Testis (tissue), 3 donors: ENCODE measurements around the gene RGS2. TPM values are rescaled to one million over a fixed set of nuclear protein-coding genes. Genes with fewer than 3 reads are reported as not detected.

Source experiments
- DNase-seq: peaks from one replicate; pipeline ENCODE4 v3.0.0-alpha.2; 2019
- H3K27ac ChIP-seq, 2 donors: fragments of 200-600 bp; sonication (generic); one replicate each; pipeline ENCODE4 v1.5.1; 2019
- H3K27me3 ChIP-seq: fragments of 200-600 bp; sonication (generic); one replicate; pipeline ENCODE4 v1.5.1; 2019
- H3K36me3 ChIP-seq: fragments of 200-600 bp; sonication (generic); one replicate; pipeline ENCODE4 v1.5.1; 2017; ENCODE audit warnings: low read depth; ENCODE audit errors: missing control alignments
- H3K4me1 ChIP-seq: fragments of 200-600 bp; sonication (generic); one replicate; pipeline ENCODE4 v1.5.1; 2019
- H3K4me3 ChIP-seq, 2 donors: fragments of 200-600 bp; sonication (generic); one replicate each; pipeline ENCODE4 v1.5.1; 2017 to 2019
- H3K9me3 ChIP-seq: fragments of 200-600 bp; sonication (generic); one replicate; pipeline ENCODE4 v1.5.1; 2017
- POLR2A ChIP-seq: fragments of 450-650 bp; IDR thresholded peaks from one replicate; pipeline ENCODE4 v1.6.1; 2017; ENCODE audit warnings: antibody characterized with exemption, mild to moderate bottlenecking, moderate library complexity
- WGBS, 2 donors: methylation state at CpG; one replicate each; pipeline ENCODE4 v1.1.5; 2018; 5-methylcytosine and 5-hydroxymethylcytosine counted together
- intact Hi-C: fragments of 100-400 bp; cut with DNase I; formaldehyde crosslinking; loops from one replicate; pipeline ENCODE4 v1.15.1; 2023; ENCODE audit warnings: low total_unique reads
- polyA plus RNA-seq: library from polyadenylated mRNA; stranded (reverse); fragments of 350-450 nt; fragmentation: Illumina TruSeq; extraction: RNeasy Lipid Tissue Mini Kit (QIAGEN cat#74804); gene quantifications from one replicate; pipeline ENCODE4 v1.2.3, GENCODE V29; 2014; ENCODE audit warnings: low read depth, low replicate concordance; ENCODE audit not compliant: insufficient read depth
- total RNA-seq, 2 donors: library from RNA; depleted of rRNA; stranded (reverse); fragments of >200 nt; gene quantifications; one replicate each; pipeline ENCODE4 v1.2.3, GENCODE V29; 2016
- TF ChIP-seq, protein P1 (sequence below), 3 experiments: fragments of 450-650 bp in 2 of 3; fragments of 200-600 bp in 1 of 3; sonication (generic) in 1 of 3; IDR thresholded peaks; one replicate each; pipeline ENCODE4 v1.5.1; 2016 to 2019; ENCODE audit warnings: antibody characterized with exemption in 3 of 3, mild to moderate bottlenecking in 2 of 3, moderate library complexity in 1 of 3

The RGS2 gene
- total and polyA plus RNA-seq, 3 donors from 2014 or later: 16.9 to 36.0 (median 17.4) TPM

DNA sequence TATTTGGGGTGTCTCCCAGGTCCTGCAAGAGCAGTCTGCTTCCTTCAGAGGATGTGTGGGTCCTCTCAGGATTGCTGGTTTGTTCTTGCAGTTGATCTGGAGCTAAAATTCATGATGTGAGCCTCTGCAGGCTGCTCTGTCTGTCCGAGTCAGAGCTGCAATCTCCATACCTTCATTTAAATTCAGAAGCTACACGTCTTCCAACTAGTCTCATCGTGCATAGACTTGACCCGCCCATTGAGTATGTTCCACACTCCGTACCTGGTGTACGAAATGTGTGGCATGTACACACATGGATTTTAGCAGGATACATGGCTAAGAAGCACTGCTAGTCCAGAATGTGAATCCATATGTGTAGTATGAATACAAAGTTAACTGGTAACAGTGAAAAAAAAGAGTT lies 25.0 kb upstream of the RGS2 start:
- WGBS, 2 donors: 94 to 95% methylated on average over 6 of the region's 6 CpGs
- Histone ChIP-seq H3K9me3 (no peaks in the 10 kb centered on the region), H3K27me3 (no peaks in the 10 kb centered on the region), H3K4me1 (no peaks in the 10 kb centered on the region), H3K27ac (no peak overlapping the region), H3K36me3 (no peaks in the 10 kb centered on the region), H3K4me3 (no peak overlapping the region)
- TF ChIP-seq, protein P1, sequence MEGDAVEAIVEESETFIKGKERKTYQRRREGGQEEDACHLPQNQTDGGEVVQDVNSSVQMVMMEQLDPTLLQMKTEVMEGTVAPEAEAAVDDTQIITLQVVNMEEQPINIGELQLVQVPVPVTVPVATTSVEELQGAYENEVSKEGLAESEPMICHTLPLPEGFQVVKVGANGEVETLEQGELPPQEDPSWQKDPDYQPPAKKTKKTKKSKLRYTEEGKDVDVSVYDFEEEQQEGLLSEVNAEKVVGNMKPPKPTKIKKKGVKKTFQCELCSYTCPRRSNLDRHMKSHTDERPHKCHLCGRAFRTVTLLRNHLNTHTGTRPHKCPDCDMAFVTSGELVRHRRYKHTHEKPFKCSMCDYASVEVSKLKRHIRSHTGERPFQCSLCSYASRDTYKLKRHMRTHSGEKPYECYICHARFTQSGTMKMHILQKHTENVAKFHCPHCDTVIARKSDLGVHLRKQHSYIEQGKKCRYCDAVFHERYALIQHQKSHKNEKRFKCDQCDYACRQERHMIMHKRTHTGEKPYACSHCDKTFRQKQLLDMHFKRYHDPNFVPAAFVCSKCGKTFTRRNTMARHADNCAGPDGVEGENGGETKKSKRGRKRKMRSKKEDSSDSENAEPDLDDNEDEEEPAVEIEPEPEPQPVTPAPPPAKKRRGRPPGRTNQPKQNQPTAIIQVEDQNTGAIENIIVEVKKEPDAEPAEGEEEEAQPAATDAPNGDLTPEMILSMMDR (IDR thresholded peaks at IDR 0.05): no peak
- no peak for TF ChIP-seq POLR2A
- no peak for DNase-seq
- intact Hi-C loops: no loop called here

DNA sequence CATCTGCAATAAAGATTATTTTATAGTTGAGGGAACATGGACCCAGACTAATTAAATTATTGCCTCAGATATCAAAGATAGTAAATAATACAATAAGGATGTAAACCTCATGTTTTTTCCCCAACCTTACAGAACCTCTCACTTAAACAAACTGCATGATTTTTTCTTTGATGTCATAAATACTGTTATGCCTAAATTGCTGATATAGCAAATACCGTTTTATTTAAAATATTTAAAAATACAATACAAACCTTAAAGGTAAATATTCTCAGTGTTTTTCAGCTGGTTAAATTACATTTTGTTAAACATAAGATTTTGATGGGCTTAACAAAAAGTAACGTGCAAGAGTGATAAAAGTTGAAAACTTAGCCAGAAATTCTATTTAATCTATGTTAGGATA lies 24.4 kb upstream of the RGS2 start:
- WGBS, 2 donors: 79 to 83% methylated on average over 2 of the region's 2 CpGs
- Histone ChIP-seq H3K27ac (no peak overlapping the region), H3K36me3 (no peaks in the 10 kb centered on the region), H3K4me1 (no peaks in the 10 kb centered on the region), H3K9me3 (no peaks in the 10 kb centered on the region), H3K4me3 (no peak overlapping the region), H3K27me3 (no peaks in the 10 kb centered on the region)
- no peak for TF ChIP-seq POLR2A
- TF ChIP-seq, protein P1 (IDR thresholded peaks at IDR 0.05): no peak
- DNase-seq: no peak
- intact Hi-C loops: no loop called here

DNA sequence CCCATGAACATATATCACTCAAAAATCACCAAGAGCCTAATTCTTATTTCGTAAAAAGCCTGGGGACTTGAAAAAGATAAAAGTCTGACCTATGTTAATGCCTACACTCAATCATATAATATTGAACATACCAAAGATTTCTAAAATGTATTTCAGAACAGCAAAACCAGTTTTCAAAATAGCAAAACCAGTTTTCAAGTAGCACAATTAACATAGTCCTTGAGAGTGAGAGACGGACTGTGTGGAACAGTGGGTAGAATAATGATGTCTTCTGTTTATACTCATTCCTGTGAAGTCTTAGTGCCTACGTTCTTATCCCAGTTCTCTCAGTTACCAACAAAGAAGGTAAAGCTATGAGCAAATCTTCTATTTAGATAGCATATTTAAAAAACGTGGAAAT lies 22.3 kb upstream of the RGS2 start:
- intact Hi-C loops: no loop called here
- no peak for DNase-seq
- Histone ChIP-seq H3K4me1 (no peaks in the 10 kb centered on the region), H3K36me3 (no peaks in the 10 kb centered on the region), H3K27ac (no peak overlapping the region), H3K4me3 (no peak overlapping the region), H3K27me3 (no peaks in the 10 kb centered on the region), H3K9me3 (no peaks in the 10 kb centered on the region)
- TF ChIP-seq, protein P1 (IDR thresholded peaks at IDR 0.05): no peak
- TF ChIP-seq POLR2A: no peak
- 82 to 96% methylated on average over 4 of the region's 4 CpGs for WGBS, 2 donors

DNA sequence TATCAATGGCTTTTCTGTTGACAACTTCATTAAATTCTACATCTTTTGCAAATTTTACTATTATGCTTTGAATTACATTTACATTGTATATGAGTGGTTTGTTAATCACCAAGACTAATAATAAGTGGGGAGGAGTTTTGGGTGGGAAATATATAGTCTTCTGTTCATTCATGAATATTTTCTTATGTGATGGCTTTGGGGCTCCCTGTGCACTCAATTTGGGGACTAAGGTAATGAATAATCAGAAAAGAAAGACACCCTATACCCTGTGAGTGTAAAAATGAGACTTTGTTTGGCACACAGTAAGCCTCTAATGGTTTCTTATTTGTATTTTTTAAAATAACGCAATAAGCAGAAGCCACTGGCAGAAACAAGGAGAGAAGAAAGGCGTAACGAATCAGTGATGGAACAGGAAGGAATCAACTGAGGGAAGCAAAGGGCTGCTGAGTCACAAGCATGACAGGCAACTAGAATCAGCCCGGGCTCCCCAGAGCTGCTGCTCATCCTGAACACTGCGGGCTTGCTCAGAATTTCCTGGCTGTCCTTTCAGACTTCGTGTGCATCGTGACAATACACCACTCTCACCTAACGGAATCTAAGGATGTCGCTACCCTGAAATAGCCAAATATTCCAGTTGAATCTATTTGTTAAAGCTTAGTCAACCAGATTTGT lies 20.8 kb upstream of the RGS2 start:
- TF ChIP-seq, protein P1 (IDR thresholded peaks at IDR 0.05): no peak
- TF ChIP-seq POLR2A: no peak
- no peak overlapping the region for H3K27ac ChIP-seq
- DNase-seq: peak; percentile 51
- no peak overlapping the region for H3K4me3 ChIP-seq
- no peaks in the 10 kb centered on the region for H3K9me3 ChIP-seq
- H3K36me3 ChIP-seq: no peaks in the 10 kb centered on the region
- H3K4me1 ChIP-seq: no peaks in the 10 kb centered on the region
- intact Hi-C loops: no loop called here
- no peaks in the 10 kb centered on the region for H3K27me3 ChIP-seq
- WGBS, 2 donors: 59 to 61% methylated on average over 9 of the region's 9 CpGs

DNA sequence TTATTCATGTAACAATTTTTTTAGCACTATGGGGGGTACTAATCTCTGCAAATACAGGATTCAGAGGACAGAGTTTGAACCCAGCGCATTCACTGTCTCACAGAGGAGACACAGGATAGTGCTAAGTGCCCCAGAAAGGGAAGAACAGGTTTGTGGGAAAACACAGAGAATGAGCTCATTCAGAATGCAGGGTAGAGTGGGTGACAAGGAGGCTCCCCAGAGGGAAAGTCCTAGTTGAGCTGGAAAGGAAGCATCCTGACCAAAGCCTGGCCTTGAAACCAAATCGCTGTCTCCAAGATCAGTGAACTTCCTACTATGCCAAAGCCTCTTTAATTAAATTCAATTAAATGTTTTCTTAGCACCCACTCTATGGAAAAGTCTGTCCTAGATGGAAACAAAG lies 19.0 kb upstream of the RGS2 start:
- H3K27me3 ChIP-seq: no peaks in the 10 kb centered on the region
- TF ChIP-seq, protein P1 (IDR thresholded peaks at IDR 0.05): no peak
- TF ChIP-seq POLR2A: no peak
- intact Hi-C loops: no loop called here
- no peak overlapping the region for H3K4me3 ChIP-seq
- no peaks in the 10 kb centered on the region for H3K4me1 ChIP-seq
- H3K27ac ChIP-seq: no peak overlapping the region
- no peaks in the 10 kb centered on the region for H3K9me3 ChIP-seq
- H3K36me3 ChIP-seq: no peaks in the 10 kb centered on the region
- DNase-seq: no peak
- WGBS, 2 donors: 78 to 86% methylated on average over 2 of the region's 2 CpGs
